ENCODE measurements around the gene IGF2R. TPM values are rescaled to one million over a fixed set of nuclear protein-coding genes. Genes with fewer than 3 reads are reported as not detected.

The IGF2R gene
- total RNA-seq, 1 experiment from 2014 or later: 75.3 TPM

- H3K27ac Mint-ChIP-seq: no peak overlapping the region
- DNase-seq (ENCODE audit: low spot score): no peak
- POLR2A ChIA-PET: no interaction called here
- no peaks in the 10 kb centered on the region; the same call in 1 of the 2 replicates for H3K27me3 Mint-ChIP-seq (ENCODE audit: low read depth)
- H3K4me3 Mint-ChIP-seq: no peak overlapping the region
- H3K9me3 Mint-ChIP-seq: peaks cover 20% of the 10 kb centered on the region
- no peak for ATAC-seq
- TF ChIP-seq IRF1 (CRISPR knock-in tag; IDR thresholded peaks at IDR 0.05): no peak
- no peak for TF ChIP-seq FOXP1 (CRISPR knock-in tag; IDR thresholded peaks at IDR 0.05; ENCODE audit: borderline replicate concordance)
- TF ChIP-seq TP53 (CRISPR knock-in tag; IDR thresholded peaks at IDR 0.05): no peak
- no peak for TF ChIP-seq SMAD4 (CRISPR knock-in tag; IDR thresholded peaks at IDR 0.05)
- CTCF ChIA-PET: interaction anchor here (1.2 to 1.5 kb wide), 3 partner anchors 26 to 313 kb away, joined by 3 to 4 read pairs (median 3); no protein-coding TSS in a partner anchor
- no peaks in the 10 kb centered on the region; the same call in 1 of the 2 replicates for H3K36me3 Mint-ChIP-seq
- peaks cover 22% of the 10 kb centered on the region for H3K4me1 Mint-ChIP-seq
Measured at GRCh38 chr6:160142115-160142715, 173.3 kb downstream of the IGF2R start.

DNA sequence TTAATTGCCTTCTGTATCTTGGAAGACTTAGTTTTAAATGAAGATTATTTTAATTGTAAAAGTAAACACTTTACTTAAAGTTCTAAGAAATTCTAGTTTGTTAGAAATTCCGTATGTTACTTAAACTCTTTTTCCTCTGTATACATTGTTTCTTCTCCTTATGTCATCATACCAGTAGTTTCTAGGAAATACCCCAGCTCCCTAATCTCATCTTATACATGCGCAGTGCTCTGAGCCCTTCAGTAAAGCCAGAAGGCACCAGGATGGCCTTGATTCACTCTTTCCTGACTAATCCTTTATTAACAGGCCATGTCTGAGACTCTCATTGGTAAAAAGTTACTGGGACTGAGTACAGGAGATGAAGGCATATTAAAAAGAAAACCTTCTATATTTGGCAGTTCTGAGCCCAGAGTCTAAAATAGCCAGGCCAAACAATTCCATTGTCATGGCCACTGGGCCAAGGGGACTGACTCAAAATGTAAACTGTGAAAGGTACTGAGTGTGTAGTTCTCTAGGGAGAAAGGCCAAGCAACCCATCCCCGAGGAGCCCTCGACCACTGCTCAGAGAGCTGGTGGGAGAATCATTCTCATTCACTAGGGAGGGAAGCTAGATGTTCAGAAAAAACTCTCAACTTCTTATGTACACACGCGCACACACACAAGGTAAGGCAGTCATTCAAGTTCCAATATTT lies 177.7 kb downstream of the IGF2R start:
- H3K9me3 Mint-ChIP-seq: peaks cover 20% of the 10 kb centered on the region
- no peak for DNase-seq (ENCODE audit: low spot score)
- H3K4me3 Mint-ChIP-seq: no peak overlapping the region
- TF ChIP-seq NR1H2 (CRISPR knock-in tag; IDR thresholded peaks at IDR 0.05): no peak
- CTCF ChIA-PET: no interaction called here
- no peak for ATAC-seq
- H3K4me1 Mint-ChIP-seq: no peaks in the 10 kb centered on the region
- H3K27me3 Mint-ChIP-seq (ENCODE audit: low read depth): no peaks in the 10 kb centered on the region; the same call in 1 of the 2 replicates
- POLR2A ChIA-PET: no interaction called here
- H3K27ac Mint-ChIP-seq: no peak overlapping the region
- no peaks in the 10 kb centered on the region; the same call in 1 of the 2 replicates for H3K36me3 Mint-ChIP-seq

- no peak for TF ChIP-seq EMX1 (CRISPR knock-in tag; IDR thresholded peaks at IDR 0.05)
- TF ChIP-seq, protein P1, sequence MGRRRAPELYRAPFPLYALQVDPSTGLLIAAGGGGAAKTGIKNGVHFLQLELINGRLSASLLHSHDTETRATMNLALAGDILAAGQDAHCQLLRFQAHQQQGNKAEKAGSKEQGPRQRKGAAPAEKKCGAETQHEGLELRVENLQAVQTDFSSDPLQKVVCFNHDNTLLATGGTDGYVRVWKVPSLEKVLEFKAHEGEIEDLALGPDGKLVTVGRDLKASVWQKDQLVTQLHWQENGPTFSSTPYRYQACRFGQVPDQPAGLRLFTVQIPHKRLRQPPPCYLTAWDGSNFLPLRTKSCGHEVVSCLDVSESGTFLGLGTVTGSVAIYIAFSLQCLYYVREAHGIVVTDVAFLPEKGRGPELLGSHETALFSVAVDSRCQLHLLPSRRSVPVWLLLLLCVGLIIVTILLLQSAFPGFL (CRISPR knock-in tag; IDR thresholded peaks at IDR 0.05; ENCODE audit: borderline replicate concordance): no peak
- TF ChIP-seq ESRRA (CRISPR knock-in tag; IDR thresholded peaks at IDR 0.05; ENCODE audit: borderline replicate concordance): no peak
- no peak for TF ChIP-seq HMGXB4 (CRISPR knock-in tag; IDR thresholded peaks at IDR 0.05)
- TF ChIP-seq, protein P2, sequence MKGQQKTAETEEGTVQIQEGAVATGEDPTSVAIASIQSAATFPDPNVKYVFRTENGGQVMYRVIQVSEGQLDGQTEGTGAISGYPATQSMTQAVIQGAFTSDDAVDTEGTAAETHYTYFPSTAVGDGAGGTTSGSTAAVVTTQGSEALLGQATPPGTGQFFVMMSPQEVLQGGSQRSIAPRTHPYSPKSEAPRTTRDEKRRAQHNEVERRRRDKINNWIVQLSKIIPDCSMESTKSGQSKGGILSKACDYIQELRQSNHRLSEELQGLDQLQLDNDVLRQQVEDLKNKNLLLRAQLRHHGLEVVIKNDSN (CRISPR knock-in tag; IDR thresholded peaks at IDR 0.05): no peak
- POLR2A ChIA-PET: no interaction called here
- no peaks in the 10 kb centered on the region; the same call in 1 of the 2 replicates for H3K27me3 Mint-ChIP-seq (ENCODE audit: low read depth)
- no peaks in the 10 kb centered on the region for H3K4me1 Mint-ChIP-seq
- peaks cover 20% of the 10 kb centered on the region for H3K9me3 Mint-ChIP-seq
- CTCF ChIA-PET: no interaction called here
- H3K4me3 Mint-ChIP-seq: no peak overlapping the region
- H3K36me3 Mint-ChIP-seq: no peaks in the 10 kb centered on the region; the same call in 1 of the 2 replicates
- DNase-seq (ENCODE audit: low spot score) (no peak), ATAC-seq (no peak)
- no peak overlapping the region for H3K27ac Mint-ChIP-seq
Measured at GRCh38 chr6:160147146-160147536, 178.3 kb downstream of the IGF2R start.

DNA sequence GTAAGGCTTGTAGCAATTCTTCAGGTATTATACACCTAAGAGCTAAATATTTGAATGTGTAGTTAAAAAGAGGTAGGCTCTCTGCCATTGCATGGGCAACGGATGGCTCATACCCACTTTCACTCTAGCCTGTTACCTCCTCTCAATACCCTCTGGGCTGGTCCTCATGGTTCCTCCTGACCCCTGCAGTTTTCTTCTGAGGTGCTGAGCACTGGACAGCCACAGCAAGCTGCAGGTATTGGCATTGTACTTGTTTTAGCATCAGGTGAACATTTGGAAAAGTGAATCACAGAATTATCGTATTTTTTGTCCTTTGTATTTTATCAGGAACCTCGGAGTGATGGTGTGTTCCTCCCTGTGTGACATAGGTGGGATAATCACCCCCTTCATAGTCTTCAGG lies 185.6 kb downstream of the IGF2R start:
- H3K4me1 Mint-ChIP-seq: peaks cover 3% of the 10 kb centered on the region; the same call in 1 of the 2 replicates
- ATAC-seq (no peak), DNase-seq (ENCODE audit: low spot score) (no peak)
- ChIA-PET CTCF (no interaction called here), POLR2A (no interaction called here)
- H3K4me3 Mint-ChIP-seq: no peak overlapping the region
- peaks cover 12% of the 10 kb centered on the region for H3K36me3 Mint-ChIP-seq
- peaks cover 5% of the 10 kb centered on the region; the same call in 1 of the 2 replicates for H3K27me3 Mint-ChIP-seq (ENCODE audit: low read depth)
- H3K9me3 Mint-ChIP-seq: peaks cover 13% of the 10 kb centered on the region
- no peak overlapping the region for H3K27ac Mint-ChIP-seq
- TF ChIP-seq ZNF671 (CRISPR knock-in tag; IDR thresholded peaks at IDR 0.05): no peak
- no peak for TF ChIP-seq IRF2 (CRISPR knock-in tag; IDR thresholded peaks at IDR 0.05; ENCODE audit: borderline replicate concordance, low read depth)
- TF ChIP-seq, protein P3, sequence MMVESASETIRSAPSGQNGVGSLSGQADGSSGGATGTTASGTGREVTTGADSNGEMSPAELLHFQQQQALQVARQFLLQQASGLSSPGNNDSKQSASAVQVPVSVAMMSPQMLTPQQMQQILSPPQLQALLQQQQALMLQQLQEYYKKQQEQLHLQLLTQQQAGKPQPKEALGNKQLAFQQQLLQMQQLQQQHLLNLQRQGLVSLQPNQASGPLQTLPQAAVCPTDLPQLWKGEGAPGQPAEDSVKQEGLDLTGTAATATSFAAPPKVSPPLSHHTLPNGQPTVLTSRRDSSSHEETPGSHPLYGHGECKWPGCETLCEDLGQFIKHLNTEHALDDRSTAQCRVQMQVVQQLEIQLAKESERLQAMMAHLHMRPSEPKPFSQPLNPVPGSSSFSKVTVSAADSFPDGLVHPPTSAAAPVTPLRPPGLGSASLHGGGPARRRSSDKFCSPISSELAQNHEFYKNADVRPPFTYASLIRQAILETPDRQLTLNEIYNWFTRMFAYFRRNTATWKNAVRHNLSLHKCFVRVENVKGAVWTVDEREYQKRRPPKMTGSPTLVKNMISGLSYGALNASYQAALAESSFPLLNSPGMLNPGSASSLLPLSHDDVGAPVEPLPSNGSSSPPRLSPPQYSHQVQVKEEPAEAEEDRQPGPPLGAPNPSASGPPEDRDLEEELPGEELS (CRISPR knock-in tag; IDR thresholded peaks at IDR 0.05): no peak
- TF ChIP-seq NR2C2 (CRISPR knock-in tag; IDR thresholded peaks at IDR 0.05): no peak
- no peak for TF ChIP-seq NFYB (CRISPR knock-in tag; conservative IDR thresholded peaks at IDR 0.05; ENCODE audit: low read depth)
- TF ChIP-seq ZNF317 (CRISPR knock-in tag; IDR thresholded peaks at IDR 0.05; ENCODE audit: borderline replicate concordance, low read depth): no peak
- TF ChIP-seq, protein P4, sequence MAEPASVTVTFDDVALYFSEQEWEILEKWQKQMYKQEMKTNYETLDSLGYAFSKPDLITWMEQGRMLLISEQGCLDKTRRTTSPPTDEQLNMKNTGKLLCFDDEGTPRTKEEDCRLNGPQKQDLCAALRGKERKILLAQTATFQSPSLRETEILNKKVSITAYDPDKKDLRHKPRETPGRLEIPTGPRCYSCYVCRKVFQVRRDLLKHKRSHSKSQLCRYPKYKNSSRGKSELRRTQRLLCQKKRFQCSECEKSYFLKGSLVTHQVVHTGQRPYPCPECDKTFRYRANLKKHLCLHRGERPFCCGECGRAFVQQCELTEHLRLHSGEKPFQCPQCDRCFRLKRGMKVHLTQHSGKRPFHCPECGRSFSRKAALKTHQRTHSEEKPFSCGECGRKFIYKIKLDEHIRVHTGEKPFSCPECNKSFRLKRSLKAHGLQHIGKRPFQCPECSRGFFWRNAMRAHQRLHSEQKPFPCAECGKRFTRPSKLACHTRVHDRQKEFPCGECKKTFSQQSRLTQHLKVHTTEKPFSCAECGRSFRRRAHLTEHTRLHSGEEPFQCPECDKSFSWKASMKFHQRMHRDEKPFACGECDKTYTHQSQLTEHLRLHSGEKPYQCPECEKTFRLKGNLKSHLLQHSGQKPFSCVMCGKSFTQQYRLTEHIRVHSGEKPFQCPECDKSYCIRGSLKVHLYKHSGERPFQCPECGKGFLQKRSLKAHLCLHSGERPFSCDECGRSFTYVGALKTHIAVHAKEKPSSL (CRISPR knock-in tag; conservative IDR thresholded peaks at IDR 0.05): no peak
- no peak for TF ChIP-seq MYBL2 (CRISPR knock-in tag; IDR thresholded peaks at IDR 0.05)
- TF ChIP-seq MXD4 (CRISPR knock-in tag; IDR thresholded peaks at IDR 0.05; ENCODE audit: borderline replicate concordance): no peak
- TF ChIP-seq ELF4 (CRISPR knock-in tag; IDR thresholded peaks at IDR 0.05; ENCODE audit: low read depth): no peak
